HuH-7.5 (cell line): ENCODE measurements around the gene FBXO10.

Experiments used
- DNase-seq: peaks from one replicate; pipeline ENCODE4 v3.0.0; 2011; ENCODE audit warnings: low spot score

FBXO10 gene

DNA sequence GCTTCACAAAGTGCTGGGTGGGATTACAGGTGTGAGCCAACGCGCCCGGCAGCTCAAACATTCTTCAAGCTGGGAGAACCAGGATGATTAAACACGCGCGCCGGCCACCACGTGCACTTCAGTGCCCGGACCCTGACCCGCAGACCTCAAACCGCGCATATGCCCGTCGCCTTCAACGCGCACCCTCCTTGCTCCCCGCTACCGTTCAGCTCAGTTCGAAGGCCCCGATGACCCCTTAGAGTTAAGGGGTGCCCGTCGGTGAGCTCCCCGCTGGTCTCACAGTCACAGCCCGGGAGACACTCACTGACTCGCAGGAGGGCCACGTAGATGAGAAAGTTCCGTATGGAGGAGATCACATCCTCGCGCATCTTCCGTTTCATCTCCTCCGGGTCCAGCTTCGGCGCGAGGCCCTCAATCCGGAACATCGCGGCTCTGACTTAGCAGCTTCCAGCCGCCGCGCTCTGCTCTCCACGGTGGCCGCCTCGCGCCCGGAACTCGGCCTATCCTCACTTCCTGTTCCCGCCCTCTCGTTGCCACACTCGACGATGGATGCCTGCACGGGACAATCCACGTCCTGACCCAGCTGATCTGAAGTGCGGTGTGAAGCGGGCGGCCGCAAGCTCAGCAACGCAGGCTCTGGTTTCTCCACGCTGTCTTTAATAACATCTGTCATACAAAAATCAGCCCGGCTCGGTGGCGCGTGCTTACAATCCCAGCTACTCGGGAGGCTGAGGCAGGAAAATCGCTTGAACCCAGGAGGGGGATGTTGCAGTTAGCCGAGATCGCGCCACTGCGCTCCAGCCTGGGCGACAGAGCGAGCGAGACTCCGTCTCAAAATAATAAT lies 16.1 kb upstream of the FBXO10 start, which contains the start of gene TOMM5:
Gene TOMM5, minus strand, starts transcription at position 490 of the 844 bp plus-strand sequence. Its CDS starts 65 bp downstream, at position 425.
- DNase-seq: peak; percentile 73

DNA sequence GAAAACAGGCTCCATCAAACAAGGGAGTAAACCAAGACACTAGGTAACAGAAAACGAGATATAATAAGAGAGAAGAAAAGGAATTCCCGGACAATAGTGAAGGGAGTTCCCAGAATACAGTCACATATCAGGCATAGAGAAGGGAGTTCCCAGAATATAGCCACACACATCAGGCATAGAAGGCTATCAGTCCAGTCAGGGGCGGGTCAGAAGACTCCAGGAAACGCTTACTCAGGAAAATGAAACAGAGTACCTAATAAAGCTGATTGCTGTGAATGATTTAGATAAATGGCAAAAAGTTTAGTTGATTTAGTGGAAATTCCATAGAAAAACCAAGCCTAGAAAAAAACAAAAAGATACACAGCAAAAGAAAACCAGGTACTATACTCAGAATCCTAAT lies 11.3 kb upstream of the FBXO10 start:
- DNase-seq: no peak

DNA sequence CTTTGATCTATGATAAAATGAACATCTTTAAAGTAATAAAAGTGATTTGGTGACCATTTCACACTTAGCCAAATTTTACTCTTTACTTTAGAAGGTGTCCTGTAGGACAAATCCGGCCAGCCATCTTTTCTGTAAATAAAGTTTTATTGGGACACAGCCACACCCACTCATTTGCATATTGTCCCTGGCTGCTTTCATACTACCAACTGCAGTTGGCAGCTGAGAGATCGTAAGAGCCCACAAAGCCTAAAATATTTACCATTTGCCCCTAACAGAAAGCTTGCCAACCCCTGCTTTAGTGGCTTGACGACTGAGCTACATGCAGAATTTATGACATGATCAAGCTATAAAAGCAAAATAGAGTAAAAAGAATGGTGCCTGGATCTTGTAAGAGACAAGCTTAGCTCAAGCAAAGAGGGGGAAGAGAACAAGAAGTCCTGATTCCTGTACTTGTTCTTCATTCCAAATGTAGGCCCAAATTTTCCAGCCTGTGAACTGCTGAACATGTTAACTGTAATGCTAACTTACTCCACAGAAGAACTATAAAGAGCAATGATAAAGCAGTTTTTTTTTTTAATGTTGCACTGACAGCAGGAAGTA lies 7.4 kb upstream of the FBXO10 start:
- DNase-seq: no peak

DNA sequence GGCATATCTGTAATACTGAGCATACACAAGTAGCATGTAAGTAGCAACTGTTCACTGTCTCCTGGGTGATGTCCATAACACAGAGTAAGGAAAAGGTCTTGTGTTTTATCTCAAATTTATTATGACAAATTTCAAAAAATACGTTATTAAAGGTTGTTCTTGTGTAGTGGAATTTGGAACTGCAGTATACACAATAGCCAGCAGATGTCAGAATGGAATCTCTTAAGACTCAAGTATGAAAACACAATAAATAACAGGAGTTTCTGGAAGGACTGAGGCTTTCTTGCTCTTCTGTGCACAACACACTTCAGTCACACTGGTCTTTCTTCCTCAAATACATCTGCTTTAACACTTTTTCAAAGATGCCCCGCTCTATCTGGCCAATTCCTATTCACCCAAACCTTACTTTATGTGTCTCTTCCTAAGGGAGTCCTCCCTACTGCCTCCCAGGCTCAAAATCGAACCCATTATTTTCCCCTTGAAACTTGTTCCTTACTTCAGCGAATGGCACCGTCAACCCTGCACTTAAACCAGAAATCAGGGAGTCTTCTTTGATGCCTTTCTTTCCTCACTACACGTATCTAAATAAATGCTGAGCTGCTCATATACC lies 6.5 kb upstream of the FBXO10 start:
- no peak for DNase-seq

DNA sequence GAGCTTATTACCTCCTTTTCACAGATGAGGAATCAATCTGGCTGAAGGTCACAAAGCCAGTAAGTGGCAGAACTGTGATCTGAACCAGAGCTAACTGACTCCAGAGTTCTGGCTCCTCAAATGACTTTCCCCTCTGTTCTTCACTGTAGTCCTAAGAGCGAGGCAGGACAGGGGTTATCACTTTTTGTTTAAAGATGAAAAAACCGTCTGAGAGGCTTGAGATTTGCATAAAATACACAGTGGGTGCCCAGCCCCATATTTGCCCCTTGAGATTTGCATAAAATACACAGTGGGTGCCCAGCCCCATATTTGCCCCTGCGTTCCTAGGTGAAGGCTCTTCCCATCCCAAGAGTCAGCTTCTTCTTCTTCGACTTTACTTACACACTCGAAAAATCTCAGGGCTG lies 667 bp downstream of the FBXO10 start:
- peak; percentile 25 for DNase-seq

DNA sequence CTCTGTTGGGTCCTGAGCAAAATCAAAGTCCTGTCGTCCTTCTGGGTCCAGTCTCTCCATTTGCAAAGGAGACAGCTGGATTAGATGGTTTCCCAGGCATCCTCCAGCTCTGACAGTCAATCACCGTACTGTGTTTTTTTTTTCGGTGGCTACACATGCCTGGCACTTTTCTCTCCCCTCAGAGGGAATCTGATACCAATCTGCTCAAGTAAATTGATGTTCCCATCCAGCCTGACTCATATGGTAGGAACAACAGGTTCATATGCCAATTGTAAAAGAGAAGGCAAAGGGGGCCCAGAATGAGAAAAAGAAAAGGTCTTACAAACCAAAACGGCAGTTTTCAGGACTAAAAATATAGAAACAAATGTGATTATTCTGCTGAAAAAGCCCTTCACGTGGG lies 1.2 kb downstream of the FBXO10 start:
- no peak for DNase-seq

DNA sequence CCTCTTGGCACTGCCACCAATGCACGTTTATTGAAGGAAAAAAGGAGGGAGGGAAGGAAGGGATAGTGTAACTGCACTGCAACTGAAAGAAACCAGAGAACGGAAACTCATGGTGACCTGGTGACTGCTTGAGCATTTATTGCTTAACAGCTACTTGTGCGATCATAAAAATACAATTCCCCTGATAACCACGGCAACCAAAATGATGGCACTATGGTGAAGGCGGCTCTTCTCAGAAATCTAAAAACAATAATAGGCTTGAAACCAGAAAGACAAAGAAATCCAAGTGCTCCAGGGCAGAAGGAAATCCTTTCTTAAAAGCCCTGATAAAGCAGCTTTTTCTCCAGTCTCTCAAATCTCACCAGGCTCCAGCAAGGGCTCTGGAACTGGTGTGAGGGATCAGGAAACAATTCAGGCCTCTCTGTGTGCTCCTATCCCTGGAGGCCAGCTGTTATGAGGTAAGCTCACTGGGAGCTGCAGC lies 1.9 kb downstream of the FBXO10 start:
- no peak for DNase-seq

DNA sequence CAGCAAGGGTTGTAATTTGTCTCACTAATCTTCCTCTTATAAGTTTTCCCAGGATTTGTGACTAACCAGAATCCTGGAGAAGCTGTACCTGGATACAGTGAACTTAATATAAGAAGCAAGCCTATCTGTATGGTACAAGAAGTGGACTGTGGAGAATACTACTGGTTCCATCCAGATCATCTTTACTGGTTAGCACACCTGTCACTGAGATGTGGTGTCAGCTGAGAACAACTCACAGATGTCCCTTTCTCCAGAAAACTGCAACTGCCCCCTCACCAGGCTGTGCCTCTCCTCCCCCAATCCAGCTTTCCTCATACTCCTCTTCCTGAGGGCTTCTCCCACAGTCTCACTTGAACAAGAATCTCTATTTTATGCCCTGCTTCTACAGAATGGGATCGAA lies 4.9 kb downstream of the FBXO10 start:
- DNase-seq: no peak

DNA sequence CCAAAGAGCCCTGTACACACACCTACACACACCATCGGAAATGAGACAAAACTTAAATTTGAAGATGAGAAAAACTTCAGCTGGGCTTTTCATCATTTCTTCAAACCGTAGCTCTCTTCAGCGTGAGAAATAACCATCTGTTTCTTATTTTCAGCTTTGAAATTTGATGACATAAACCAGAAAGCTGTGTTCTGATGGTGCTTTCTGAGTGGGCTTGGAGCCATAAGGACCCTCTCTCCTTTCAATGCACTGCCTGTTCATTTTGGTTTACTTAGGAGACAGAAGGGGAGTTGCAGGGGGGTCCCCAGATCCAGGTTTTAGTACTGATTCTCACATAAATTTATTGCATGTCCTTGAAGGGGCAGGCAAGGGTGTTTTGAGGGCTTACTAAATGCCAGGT lies 9.5 kb downstream of the FBXO10 start:
- no peak for DNase-seq

DNA sequence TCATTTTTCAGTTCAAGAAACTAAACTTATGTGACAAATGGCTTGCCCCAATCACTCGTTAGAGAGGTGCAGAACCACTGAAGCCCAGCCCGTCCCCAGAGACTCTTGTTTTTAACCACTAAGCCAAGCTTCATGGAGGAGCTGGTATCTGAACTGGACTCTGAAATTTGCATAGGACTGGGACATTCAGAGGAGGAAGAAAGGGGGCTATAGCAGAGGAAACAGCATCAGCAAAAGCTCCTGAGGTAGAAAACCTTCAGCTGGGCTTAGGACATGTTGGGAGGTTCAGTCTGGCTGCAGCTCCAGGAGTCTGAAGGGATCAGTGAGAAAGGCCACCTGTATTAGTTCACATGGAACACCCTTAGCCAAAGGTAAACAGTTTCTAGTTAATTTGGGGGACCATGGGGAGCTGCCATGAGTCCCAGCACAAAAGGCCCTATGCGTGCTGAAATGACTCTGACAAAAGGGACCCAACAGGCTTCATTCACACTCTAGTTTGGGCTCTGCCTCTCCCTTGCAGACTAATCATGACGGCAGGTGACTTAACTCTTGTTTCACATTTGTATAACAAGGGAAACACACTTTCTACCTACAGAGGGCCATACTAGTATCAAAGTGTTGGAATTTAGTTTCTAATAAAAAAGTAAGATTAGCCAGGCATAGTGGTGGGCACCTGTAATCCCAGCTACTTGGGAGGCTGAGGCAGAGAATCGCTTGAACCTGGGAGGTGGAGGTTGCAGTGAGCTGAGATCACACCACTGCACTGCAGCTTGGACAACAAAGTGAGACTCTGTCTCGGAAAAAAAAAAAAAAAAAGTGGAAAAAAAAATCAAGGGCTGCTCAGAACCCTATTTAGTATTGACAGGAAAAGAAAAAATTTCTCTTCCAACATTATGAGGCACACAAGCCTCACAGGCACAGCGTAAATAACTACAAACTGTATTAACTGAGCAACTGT lies 10.2 kb downstream of the FBXO10 start:
- no peak for DNase-seq

DNA sequence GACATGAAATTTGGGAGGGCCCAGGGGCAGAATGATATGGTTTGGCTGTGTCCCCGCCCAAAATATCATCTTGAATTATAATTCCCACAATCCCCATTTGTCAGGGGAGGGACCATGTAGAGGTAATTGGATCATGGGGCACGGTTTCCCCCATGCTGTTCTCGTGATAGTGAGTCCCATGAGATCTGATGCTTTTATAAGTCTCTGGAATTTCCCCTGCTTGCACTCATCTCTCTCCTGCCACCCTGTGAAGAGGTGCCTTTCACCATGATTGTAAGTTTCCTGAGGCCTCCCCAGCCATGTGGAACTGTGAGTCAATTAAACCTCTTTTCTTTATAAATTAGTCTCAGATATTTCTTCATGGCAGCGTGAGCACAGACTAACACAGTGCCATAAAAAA lies 11.3 kb downstream of the FBXO10 start:
- no peak for DNase-seq

DNA sequence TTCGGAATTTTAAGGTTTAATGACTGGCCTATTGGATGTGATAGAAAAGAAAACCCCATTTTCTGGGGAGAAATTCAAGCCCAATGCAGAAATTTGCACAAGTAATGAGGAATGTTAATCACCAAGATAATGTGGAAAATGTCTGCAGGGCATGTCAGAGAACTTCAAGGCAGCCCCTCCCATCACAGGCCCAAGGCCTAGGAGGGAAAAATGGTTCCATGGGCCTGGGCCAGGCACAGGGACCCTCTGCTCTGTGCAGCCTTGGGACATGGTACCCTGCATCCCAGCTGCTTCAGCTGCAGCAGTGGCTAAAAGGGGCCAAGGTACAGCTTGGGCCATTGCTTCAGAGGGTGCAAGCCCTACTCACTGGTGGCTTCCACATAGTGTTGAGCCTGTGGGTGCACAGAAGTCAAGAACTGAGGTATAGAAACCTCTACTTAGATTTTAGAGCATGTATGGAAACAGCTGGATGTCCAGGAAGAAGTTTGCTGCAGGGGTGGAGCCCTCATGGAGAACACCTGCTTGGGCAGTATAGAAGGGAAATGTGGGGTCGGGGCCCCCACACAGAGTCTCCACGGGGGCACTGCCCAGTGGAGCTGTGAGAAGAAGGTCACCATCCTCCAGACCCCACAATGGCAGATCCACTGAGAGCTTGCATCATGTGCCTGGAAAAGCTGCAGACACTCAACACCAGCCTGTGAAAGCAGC lies 12.2 kb downstream of the FBXO10 start:
- DNase-seq: no peak

DNA sequence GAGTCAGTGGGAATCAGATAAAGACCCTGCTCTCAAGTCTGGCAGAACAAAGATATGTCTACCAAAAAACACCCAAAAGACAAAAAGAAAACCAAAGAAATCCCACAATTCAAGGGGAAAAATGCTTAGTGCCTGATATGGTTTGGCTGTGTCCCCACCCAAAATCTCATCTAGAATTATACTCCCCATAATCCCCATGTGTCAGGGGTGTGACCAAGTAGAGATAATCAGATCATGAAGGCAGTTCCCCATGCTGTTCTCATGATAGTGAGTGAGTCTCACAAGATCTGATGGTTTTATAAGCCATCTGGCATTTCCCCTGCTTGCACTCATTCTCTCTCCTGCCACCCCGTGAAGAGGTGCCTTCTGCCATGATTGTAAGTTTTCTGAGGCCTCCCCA lies 13.4 kb downstream of the FBXO10 start:
- DNase-seq: no peak

DNA sequence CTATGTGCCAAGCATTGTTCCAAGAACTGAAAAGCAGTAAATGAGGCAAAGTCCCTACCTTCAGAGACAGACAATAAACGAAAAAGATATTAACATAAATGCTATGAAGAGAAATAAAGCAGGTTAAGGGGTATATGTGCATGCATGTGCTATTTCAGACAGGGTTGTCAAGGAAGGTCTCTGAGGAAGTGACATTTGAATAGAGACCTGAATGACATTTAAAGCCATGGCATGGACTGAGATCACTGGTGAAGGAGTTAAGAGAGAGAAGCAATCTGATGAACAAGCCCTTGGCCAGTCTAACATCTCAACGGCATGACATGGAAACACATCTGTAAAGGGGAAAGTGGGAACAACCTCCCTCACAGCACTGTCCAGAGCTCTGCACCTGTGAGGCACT lies 14.5 kb downstream of the FBXO10 start:
- no peak for DNase-seq

DNA sequence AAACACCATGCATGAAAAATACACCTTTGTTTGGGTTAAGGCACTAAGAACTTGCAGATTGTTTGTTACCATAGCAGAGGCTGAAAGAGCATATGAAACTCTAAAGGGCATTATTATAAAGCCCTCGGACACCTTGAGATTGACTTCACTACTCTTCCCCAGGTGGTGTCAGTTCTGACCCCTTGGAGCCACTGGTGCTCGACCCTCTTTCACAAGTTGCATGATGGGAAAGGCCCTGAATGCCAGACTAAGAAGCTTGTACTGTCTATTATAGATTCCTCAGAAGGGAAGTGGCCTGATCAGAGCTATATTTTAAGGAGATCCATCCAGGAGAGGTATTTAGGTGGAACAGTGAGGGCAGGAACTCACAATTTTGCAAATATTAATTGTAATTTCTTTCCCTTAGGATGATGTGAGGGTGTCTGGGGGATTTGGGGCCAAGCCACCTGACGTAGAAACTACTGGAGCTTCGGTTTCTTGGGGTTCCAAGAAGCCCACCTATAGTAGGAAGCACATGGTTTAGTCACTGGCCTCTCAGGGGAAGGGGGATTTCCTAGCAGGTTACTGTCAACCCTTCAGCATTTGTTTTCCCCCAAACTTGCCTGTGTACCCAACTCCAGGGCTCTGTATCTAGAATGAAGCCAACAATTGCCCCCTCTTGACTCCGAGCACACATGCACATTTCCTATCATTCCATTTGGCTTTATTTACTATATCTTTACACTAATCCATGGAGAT lies 16.2 kb downstream of the FBXO10 start:
- no peak for DNase-seq

DNA sequence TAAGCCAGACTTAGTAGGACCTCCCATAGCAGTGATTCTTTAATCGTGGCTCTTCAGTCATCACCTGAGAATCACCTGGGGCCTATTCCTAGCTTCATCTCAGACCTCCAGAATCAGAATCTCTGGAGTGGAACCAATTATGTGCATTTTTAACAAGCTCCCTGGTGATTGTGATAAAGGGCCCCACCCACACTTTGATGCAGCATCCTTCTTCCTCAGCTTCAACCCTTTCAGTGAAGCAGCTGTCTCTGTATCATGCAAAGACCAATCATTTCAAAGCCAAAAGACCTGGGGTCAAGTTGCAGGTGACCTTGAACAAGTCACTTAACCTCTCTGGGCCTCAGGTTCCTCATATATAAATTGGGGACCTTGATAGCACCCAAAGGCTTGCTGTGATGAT lies 17.1 kb downstream of the FBXO10 start:
- DNase-seq: no peak

DNA sequence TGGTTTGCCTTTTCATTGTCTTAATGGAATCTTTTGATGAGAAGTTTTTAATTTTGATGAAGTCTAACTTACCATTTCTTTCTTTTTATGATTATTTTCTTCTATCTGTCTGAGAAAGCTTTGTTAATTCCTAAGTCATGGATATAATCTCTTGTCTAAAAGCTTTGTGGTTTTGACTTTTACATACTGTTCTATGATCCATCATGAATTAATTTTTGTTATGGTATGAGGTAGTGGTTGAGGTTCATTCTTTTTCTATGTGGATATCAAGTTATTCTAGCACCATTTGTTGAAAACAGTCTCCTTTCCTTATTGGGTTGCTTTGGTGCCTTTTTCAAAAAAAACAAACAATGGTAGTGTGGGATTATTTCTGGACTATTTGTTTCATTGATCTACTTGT lies 20.4 kb downstream of the FBXO10 start:
- no peak for DNase-seq

DNA sequence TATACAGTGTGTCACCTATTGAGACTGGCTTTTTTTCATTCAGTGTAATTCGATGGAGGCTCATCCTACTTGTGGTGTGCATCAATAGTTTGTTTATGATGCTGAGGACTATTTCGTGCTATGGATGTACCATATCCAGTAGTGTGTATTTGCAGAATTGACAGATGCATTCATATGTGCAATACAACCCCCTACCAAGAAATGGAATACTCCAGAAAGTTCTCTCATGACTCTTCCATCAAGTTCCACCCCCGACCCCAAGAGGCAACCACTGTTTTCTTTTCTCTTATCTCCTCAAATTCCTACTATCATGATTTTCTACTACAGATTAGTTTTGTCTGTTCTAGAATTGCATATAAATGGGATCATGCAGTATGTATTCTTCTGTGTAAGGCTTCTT lies 21.9 kb downstream of the FBXO10 start:
- DNase-seq: no peak

DNA sequence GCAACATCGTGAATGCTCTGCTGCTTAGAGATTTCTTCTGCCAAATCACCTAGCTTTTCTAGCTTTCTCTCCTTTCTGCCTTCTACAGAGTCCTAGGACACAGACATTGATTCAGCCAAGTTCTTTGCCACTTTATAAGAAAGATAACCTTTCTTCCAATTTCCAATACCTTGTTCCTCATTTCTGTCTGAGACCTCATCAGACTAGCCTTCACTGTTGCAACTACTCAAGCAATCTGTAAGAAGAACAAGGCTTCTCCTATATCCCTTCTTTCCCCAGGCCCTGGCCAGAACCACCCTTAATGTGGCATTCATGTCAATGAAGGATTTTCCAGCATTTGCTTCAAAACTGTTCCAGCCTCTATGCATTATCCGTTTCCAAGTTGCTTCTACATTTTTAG lies 24.3 kb downstream of the FBXO10 start:
- DNase-seq: no peak

DNA sequence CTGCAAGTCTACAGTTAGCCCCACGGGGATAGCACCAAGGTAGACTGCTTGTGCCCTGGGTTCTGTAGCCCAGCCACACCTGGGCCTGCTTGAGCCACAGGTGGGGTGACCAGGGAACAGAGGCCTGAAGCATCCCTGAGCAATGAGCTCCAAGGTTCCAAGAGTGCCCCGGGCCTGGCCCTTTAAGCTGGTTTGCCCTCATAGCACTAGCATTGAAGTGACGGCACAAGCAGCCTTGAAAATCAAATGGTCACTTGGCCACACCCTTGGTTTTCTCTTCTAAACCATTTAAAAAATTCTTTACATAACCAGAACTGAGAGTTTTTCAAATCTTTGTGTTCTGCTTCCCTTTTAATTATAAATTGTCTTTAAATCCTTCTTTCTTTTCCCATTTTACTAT lies 24.7 kb downstream of the FBXO10 start:
- no peak for DNase-seq

DNA sequence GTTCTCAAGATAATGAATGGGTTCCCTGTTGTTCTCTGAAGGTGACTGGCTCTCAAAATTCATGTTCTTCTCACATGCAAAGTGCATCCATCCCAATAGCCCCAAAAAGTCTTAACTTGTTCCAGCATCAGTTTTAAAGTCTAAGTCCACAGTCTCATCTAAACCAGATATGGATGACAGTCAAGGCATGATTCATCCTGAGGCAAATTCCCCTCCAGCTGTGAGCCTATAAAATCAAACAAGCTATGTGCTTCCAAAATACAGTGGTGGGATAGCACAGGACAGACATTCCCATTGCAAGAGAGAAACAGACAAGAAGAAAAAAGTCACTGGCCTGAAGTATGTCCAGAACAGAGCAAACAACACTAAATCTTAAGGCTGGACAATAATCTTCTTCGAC lies 25.4 kb downstream of the FBXO10 start:
- no peak for DNase-seq
